NK-92 (cell line): ENCODE results near the gene NR2F1.

Source experiments
- DNase-seq: peaks from one replicate; lab custom pipeline; 2025; ENCODE audit not compliant: unreplicated experiment; lab: John Stamatoyannopoulos, UW

NR2F1 gene

GRCh38 chr5:93590493-93590892, 7.5 kb downstream of the NR2F1 start:
- DNase-seq = no peak

GRCh38 chr5:93591323-93591945, 8.4 kb downstream of the NR2F1 start:
- no peak for DNase-seq

GRCh38 chr5:93592883-93593282, 9.9 kb downstream of the NR2F1 start:
- DNase-seq = no peak

GRCh38 chr5:93593476-93594131, 10.6 kb downstream of the NR2F1 start:
- no peak for DNase-seq

- DNase-seq = no peak
Measured at GRCh38 chr5:93594591-93595419, 11.8 kb downstream of the NR2F1 start.

GRCh38 chr5:93595420-93596147, 12.6 kb downstream of the NR2F1 start:
- DNase-seq = no peak

GRCh38 chr5:93596310-93596675, 13.3 kb downstream of the NR2F1 start:
- no peak for DNase-seq

- no peak for DNase-seq
Measured at GRCh38 chr5:93596676-93597490, 13.9 kb downstream of the NR2F1 start.

- DNase-seq = no peak
Measured at GRCh38 chr5:93598091-93599000, 15.3 kb downstream of the NR2F1 start.

GRCh38 chr5:93599001-93599379, 16.0 kb downstream of the NR2F1 start:
- no peak for DNase-seq

- DNase-seq = no peak
Measured at GRCh38 chr5:93599399-93600120, 16.5 kb downstream of the NR2F1 start.

GRCh38 chr5:93600409-93601070, 17.5 kb downstream of the NR2F1 start:
- DNase-seq = no peak

- DNase-seq = no peak
Measured at GRCh38 chr5:93601071-93601801, 18.2 kb downstream of the NR2F1 start.

GRCh38 chr5:93601802-93602155, 18.8 kb downstream of the NR2F1 start:
- no peak for DNase-seq

- no peak for DNase-seq
Measured at GRCh38 chr5:93602241-93603077, 19.4 kb downstream of the NR2F1 start.

- DNase-seq = no peak
Measured at GRCh38 chr5:93603078-93603792, 20.2 kb downstream of the NR2F1 start.
